HG02981 (cell line): ENCODE data around the gene ZNF507.
"Not testable (repeated sequence)": the region's sequence is repeated elsewhere in the genome, so short reads cannot be mapped to it uniquely, and the experiment has no call there.

ENCODE experiments used
- ATAC-seq: cut with Tn5 transposase; IDR thresholded peaks from one replicate; pipeline ENCODE4 v1.9.1; 2021; ENCODE audit warnings: mild to moderate bottlenecking, moderate library complexity; ENCODE audit not compliant: unreplicated experiment

Gene ZNF507

GRCh38 chr19:32406161-32407003 is 61.0 kb downstream of the ZNF507 start:
- no peak for ATAC-seq

GRCh38 chr19:32407004-32407992 is 61.9 kb downstream of the ZNF507 start:
- ATAC-seq, result no peak

DNA sequence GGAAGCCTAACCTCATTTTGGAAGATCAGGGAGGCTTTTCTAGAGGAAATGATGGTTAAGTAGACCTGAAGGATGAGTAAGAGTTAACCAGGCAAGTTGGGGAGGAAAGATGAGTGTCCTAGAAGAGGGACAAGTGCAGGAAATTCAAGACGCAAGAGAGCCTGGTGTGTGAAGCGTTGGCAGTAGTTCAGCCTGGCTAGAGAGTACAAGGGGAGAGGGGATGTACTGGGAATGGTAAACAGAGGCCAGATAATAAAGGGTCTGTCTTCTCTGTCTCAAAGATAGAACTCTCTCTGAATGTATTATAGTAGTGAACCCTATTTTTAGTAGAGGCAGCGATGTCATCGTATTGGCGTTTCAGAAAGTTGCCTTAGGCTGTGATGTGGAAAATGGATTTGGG is 69.8 kb downstream of the ZNF507 start:
- ATAC-seq, result no peak

DNA sequence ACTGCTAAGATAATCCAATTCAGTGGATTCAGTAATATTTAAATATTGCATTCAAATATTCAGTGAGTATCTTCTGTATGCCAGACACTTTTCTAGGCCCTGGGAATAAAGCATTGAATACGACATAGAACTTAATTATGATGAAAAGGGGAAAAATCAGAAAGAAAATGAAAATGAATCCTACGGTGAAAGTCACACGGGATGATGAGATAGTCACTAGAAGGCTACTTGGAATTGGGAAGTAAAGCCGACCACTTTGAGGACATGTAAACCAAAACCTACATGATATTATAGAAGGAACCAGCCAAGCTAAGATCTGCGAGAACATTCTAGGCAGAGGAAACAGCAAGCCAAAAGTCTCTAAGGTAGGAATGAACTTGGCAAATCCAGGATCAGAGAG is 70.3 kb downstream of the ZNF507 start:
- no peak for ATAC-seq

DNA sequence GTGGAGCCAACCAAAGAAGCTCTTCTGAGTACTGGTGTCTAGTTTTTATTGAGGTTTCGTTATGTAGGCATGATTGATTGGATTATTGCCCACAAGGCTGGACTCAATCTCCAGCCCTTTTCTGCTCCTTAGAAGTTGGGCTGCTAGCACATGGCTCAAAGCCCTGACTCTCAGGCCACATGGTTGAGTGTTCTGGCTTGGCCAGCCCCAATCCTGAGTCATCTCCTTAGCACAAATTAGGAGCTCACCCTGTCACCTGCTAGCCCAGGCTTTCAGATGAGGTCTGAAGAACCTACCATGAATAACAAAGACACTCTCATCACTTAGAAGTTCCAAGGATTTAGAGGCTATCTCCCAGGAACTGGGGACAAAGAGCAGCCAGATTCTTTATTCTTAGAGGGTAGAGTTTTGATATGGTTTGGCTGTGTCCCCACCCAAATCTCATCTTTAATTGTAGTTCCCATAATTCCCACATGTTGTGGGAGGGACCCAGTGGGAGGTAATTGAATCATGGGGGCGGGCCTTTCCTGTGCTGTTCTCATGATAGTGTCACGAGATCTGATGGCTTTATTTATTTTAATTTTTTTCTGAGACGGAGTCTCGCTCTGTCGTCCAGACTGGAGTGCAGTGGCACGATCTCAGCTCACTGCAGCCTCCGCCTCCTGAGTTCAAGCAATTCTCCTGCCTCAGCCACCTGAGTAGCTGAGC is 71.5 kb downstream of the ZNF507 start:
- ATAC-seq, result no peak

- ATAC-seq, result no peak
Observed at GRCh38 chr19:32418155-32418554, 72.7 kb downstream of the ZNF507 start.

DNA sequence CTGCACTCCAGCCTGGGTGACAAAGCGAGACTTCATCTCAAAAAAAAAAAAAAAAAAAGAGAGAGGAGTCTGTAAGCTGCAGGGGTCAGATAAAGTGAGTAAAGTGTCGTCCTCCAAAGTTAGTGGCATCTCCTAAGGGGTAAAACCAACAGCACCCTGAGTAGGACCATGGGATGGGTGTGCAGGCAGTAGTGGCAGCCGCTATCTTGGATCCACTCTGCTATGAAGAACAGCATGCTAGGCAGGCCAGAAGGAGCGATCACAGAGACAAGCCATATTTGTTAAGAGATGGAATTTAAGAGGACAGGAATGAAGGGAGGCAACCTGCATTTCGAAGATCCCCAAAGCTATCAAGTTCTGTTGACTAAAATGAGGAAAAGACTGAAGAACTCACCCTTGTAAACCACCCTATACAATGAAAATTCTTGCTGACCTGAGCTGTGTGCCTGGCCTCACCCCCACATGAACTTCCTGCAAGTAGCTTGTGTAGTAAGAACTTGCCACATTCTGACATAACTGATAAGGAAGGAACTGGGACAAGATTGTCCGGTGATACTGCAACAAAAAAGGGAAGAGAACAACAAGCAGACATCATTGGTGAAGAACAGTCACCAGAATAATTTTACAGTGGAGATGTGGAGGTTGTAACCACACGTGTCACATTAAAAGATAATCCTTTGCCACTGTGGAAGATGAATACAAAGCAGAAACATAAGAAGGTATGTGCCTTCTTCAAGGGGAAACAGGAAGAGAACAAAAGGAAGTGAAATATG is 76.4 kb downstream of the ZNF507 start:
- ATAC-seq, result no peak

DNA sequence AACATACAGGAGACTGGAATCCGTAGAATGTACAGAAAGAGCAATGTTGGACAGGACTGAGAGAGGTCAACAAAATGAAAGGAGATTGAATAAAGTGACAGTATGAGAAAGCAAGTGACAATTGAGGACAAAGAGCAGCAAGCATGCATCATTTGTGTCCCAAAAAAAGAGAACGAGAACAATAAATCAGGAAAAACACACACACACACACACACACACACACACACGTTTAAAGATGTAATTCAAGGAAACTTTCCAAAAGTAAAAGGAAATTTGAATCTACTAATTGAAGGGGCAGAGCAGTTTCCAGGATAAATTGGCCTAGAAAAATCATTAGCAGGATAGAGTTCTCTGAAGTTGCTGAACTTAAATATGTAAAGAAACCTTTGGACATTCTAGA is 77.0 kb downstream of the ZNF507 start:
- no peak for ATAC-seq

DNA sequence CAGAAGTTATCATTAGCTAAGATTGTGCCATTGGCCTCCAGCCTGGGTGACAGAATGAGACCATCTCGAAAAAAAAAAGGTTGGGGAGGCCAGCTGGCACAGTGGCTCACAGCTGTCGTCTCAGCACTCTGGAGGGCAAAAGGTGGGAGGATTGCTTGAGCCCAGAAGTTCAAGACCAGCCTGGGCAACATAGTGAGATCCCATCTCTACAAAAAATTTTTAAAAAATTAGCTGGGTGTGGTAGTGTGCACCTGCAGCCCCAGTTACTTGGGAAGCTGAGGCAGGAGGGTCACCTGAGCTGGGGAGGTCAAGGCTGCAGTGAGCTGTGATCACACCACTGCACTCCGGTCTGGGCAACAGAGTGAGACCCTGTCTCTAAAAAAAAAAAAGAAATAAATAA is 78.5 kb downstream of the ZNF507 start:
- not testable (repeated sequence) for ATAC-seq

DNA sequence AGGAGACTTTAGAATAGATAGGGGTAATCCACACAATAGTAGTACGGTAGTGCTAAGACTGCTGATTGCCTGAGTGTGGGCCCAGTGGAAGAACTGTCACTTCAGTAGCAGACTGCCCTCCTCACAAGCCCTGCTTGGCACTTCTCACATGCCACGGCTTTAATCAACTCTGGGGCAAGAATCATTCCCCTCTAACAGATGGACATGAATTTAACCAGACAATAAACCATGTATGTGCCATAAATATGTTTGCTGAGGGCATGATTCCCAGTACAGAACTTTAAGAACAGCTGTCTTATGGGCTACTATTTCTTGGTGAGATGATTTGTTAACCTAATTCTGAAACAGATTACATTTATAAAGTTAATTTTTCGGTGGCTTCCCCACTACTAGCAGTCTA is 82.1 kb downstream of the ZNF507 start:
- ATAC-seq, result no peak

- ATAC-seq, result no peak
Observed at GRCh38 chr19:32436692-32437091, 91.3 kb downstream of the ZNF507 start.

DNA sequence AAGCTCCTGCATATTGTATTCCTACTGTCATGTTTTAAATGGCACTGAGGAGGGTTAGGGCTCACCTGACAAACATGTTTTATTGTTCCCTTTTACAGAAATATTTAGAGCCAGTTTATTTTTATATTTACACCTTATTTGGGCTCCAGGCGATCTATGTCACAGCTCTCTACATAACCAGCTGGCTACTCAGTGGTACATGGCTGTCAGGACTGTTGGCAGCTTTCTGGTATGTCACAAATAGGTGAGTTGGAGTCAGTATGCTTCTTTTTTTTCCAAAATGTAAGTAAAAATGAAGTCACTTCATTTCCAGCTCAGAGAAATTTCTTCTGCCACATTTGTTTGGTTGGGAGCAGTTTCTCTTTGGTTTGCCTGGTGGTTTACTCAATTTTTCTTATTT is 91.7 kb downstream of the ZNF507 start:
- no peak for ATAC-seq
